ENCODE results near the gene KRTCAP2.

DNA sequence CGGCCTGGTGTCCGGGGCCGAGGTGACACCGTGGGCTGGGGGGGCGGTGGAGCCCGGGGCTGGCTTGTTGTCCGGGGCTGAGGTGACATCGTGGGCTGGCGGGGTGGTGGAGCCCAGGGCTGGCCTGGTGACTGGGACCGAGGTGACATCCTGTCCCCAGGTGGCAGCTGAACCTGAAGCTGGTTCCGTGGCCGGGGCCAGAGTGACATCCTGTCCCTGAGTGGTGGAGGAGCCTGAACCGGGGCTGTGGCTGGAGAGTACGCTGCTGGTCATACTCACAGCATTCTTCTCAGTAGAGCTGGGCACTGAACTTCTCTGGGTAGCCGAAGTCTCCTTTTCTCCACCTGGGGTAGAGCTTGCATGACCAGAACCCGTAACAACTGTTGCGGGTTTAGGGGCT lies 18.8 kb upstream of the KRTCAP2 start:
- TF ChIP-seq CTCF (IDR thresholded peaks at IDR 0.05) = no peak
- no peak for TF ChIP-seq POLR2A (IDR thresholded peaks at IDR 0.05)

All from ovary (tissue), 3 donors.